HG03342 (cell line): ENCODE measurements around the gene UBE2D2.
"Not testable (repeated sequence)": the region's sequence is repeated elsewhere in the genome, so short reads cannot be mapped to it uniquely, and the experiment has no call there.

Experiments used
- ATAC-seq: cut with Tn5 transposase; IDR thresholded peaks from one replicate; pipeline ENCODE4 v1.9.1; 2021; ENCODE audit warnings: mild to moderate bottlenecking, moderate library complexity; ENCODE audit not compliant: unreplicated experiment

UBE2D2 gene

GRCh38 chr5:139578325-139578724, 17.2 kb downstream of the UBE2D2 start:
- ATAC-seq: no peak

- not testable (repeated sequence) for ATAC-seq
Observed at GRCh38 chr5:139582181-139582580, 21.0 kb downstream of the UBE2D2 start.

- no peak for ATAC-seq
Observed at GRCh38 chr5:139584137-139584536, 23.0 kb downstream of the UBE2D2 start.

- not testable (repeated sequence) for ATAC-seq
Observed at GRCh38 chr5:139588116-139588515, 27.0 kb downstream of the UBE2D2 start.

GRCh38 chr5:139588962-139589361, 27.8 kb downstream of the UBE2D2 start:
- ATAC-seq: no peak

- no peak for ATAC-seq
Observed at GRCh38 chr5:139592289-139592688, 31.1 kb downstream of the UBE2D2 start.

- ATAC-seq: not testable (repeated sequence)
Observed at GRCh38 chr5:139593076-139593475, 31.9 kb downstream of the UBE2D2 start.

- ATAC-seq: no peak
Observed at GRCh38 chr5:139593716-139594319, 32.7 kb downstream of the UBE2D2 start.

GRCh38 chr5:139597134-139597533, 36.0 kb downstream of the UBE2D2 start:
- ATAC-seq: no peak

GRCh38 chr5:139598601-139598965, 37.4 kb downstream of the UBE2D2 start:
- not testable (repeated sequence) for ATAC-seq

GRCh38 chr5:139600336-139600949, 39.3 kb downstream of the UBE2D2 start:
- no peak for ATAC-seq

GRCh38 chr5:139601429-139601828, 40.3 kb downstream of the UBE2D2 start:
- ATAC-seq: no peak

GRCh38 chr5:139601948-139602347, 40.8 kb downstream of the UBE2D2 start:
- ATAC-seq: not testable (repeated sequence)

- no peak for ATAC-seq
Observed at GRCh38 chr5:139605887-139606286, 44.7 kb downstream of the UBE2D2 start.

- ATAC-seq: no peak
Observed at GRCh38 chr5:139611703-139612584, 50.8 kb downstream of the UBE2D2 start.

- ATAC-seq: no peak
Observed at GRCh38 chr5:139619861-139620260, 58.7 kb downstream of the UBE2D2 start.

GRCh38 chr5:139625398-139625797, 64.3 kb downstream of the UBE2D2 start:
- ATAC-seq: not testable (repeated sequence)

- no peak for ATAC-seq
Observed at GRCh38 chr5:139630855-139631254, 69.7 kb downstream of the UBE2D2 start.

- ATAC-seq: no peak
Observed at GRCh38 chr5:139631520-139632165, 70.5 kb downstream of the UBE2D2 start.

GRCh38 chr5:139633295-139634027, 72.3 kb downstream of the UBE2D2 start:
- peak; percentile 15 for ATAC-seq

GRCh38 chr5:139634028-139634325, 72.8 kb downstream of the UBE2D2 start:
- ATAC-seq: no peak
